ENCODE results near the gene LUZP2. TPM values are rescaled to one million over a fixed set of nuclear protein-coding genes. Genes with fewer than 3 reads are reported as not detected.

LUZP2 gene
- total RNA-seq, 1 donor from 2014 or later, result not detected

DNA sequence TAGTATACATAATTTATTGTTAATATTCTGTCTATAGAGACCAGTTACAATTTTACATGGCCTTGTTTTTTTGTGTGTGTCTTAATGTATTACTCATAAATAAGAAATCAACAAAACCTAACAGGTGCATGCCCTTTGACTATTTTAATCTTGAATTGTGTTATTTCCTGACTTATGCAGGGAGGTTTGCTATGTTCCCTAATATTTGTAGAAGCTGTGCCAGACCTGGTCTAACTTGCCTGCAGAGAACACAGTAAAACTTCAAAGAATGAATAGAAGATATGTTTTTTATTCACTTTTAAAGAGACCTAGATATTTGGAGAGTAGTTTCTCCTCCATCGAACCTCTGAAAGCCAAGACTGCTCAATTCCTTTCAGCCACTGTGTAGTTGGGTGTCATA lies 234.7 kb downstream of the LUZP2 start:
- DNase-seq (no peak), ATAC-seq (no peak)
- H3K9me3 ChIP-seq, result no peaks in the 10 kb centered on the region
- no peak overlapping the region for H3K27ac ChIP-seq
- no peak overlapping the region for H3K4me3 ChIP-seq
- intact Hi-C loops (cut with DNase I), result no loop called here
- no peaks in the 10 kb centered on the region for H3K36me3 ChIP-seq
- H3K4me1 ChIP-seq, result no peaks in the 10 kb centered on the region
- no peaks in the 10 kb centered on the region for H3K27me3 ChIP-seq (ENCODE audit: low read depth)
- TF ChIP-seq, protein P1, sequence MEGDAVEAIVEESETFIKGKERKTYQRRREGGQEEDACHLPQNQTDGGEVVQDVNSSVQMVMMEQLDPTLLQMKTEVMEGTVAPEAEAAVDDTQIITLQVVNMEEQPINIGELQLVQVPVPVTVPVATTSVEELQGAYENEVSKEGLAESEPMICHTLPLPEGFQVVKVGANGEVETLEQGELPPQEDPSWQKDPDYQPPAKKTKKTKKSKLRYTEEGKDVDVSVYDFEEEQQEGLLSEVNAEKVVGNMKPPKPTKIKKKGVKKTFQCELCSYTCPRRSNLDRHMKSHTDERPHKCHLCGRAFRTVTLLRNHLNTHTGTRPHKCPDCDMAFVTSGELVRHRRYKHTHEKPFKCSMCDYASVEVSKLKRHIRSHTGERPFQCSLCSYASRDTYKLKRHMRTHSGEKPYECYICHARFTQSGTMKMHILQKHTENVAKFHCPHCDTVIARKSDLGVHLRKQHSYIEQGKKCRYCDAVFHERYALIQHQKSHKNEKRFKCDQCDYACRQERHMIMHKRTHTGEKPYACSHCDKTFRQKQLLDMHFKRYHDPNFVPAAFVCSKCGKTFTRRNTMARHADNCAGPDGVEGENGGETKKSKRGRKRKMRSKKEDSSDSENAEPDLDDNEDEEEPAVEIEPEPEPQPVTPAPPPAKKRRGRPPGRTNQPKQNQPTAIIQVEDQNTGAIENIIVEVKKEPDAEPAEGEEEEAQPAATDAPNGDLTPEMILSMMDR (IDR thresholded peaks at IDR 0.05), result no peak

DNA sequence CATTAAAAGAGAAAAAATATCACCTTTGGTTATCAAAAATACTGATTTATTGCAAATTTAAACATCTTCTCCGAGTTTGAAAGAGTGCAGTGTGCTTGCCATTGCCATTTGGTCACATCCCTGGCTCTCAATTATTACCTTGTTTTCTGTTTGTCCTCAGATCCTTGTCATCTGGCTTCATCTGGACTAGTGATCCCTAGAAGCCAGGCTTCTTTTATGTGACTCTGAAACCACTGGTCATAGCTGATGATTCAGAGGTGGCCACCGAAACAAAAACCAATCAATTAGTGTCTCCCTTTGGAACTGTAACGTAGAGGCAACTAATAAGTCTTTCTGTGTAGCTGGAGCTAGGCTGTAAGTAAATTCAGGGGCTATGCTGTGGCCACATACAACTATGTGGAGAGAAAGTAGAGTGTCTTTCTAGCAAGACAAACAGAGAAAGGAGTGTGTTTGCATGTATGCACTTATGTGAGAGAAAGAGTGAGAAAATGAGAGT lies 237.9 kb downstream of the LUZP2 start:
- ATAC-seq, result no peak
- TF ChIP-seq, protein P1 (IDR thresholded peaks at IDR 0.05), result no peak
- Histone ChIP-seq H3K4me1 (no peaks in the 10 kb centered on the region), H3K27ac (no peak overlapping the region), H3K4me3 (no peak overlapping the region), H3K36me3 (no peaks in the 10 kb centered on the region), H3K9me3 (no peaks in the 10 kb centered on the region), H3K27me3 (ENCODE audit: low read depth) (no peaks in the 10 kb centered on the region)
- no peak for DNase-seq
- intact Hi-C loops (cut with DNase I), result no loop called here

DNA sequence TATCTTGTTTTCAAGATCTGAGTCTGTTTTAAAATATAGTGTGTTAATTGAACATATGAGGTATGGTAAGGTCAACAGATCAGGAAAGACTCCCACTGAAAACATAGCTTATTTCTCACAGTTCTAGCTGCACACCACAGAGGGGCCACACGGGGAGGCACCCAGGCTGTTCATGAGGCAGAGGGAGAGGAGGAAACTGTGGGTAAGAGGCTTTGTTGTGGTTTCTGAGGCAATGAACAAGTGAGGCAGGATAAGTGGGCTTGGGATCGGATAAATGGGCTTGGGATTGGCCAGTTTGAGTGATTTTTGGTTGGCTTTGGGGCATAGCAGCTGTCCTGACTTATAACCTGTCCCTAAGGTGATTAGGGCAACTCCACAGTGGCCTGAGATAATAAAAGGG lies 242.1 kb downstream of the LUZP2 start:
- Histone ChIP-seq H3K4me1 (no peaks in the 10 kb centered on the region), H3K27me3 (ENCODE audit: low read depth) (no peaks in the 10 kb centered on the region), H3K27ac (no peak overlapping the region), H3K36me3 (no peaks in the 10 kb centered on the region), H3K9me3 (no peaks in the 10 kb centered on the region), H3K4me3 (no peak overlapping the region)
- ATAC-seq (no peak), DNase-seq (no peak)
- TF ChIP-seq, protein P1 (IDR thresholded peaks at IDR 0.05), result no peak
- intact Hi-C loops (cut with DNase I), result no loop called here

DNA sequence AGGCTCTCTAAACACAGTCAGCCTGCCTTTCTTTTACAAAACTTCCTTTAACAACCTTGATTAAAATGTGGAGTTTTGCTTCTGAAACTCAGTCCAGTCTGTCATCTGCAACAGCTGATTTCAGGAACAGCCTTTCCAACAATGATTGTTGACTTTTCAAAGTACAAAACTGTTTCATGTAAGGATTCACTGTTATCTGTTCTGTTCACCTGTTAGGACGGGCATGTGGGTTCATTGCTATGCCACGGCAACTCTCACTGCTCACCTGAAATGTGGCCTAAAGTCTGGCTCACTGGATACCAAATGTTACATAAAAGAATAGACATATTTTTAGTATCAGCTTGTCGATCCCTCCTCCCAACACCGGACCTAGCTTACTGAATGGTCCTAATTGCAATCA lies 242.8 kb downstream of the LUZP2 start:
- H3K4me1 ChIP-seq, result no peaks in the 10 kb centered on the region
- TF ChIP-seq, protein P1 (IDR thresholded peaks at IDR 0.05), result no peak
- no peak overlapping the region for H3K4me3 ChIP-seq
- no peak overlapping the region for H3K27ac ChIP-seq
- H3K9me3 ChIP-seq, result no peaks in the 10 kb centered on the region
- no peaks in the 10 kb centered on the region for H3K36me3 ChIP-seq
- ATAC-seq (no peak), DNase-seq (no peak)
- no peaks in the 10 kb centered on the region for H3K27me3 ChIP-seq (ENCODE audit: low read depth)
- intact Hi-C loops (cut with DNase I), result no loop called here

DNA sequence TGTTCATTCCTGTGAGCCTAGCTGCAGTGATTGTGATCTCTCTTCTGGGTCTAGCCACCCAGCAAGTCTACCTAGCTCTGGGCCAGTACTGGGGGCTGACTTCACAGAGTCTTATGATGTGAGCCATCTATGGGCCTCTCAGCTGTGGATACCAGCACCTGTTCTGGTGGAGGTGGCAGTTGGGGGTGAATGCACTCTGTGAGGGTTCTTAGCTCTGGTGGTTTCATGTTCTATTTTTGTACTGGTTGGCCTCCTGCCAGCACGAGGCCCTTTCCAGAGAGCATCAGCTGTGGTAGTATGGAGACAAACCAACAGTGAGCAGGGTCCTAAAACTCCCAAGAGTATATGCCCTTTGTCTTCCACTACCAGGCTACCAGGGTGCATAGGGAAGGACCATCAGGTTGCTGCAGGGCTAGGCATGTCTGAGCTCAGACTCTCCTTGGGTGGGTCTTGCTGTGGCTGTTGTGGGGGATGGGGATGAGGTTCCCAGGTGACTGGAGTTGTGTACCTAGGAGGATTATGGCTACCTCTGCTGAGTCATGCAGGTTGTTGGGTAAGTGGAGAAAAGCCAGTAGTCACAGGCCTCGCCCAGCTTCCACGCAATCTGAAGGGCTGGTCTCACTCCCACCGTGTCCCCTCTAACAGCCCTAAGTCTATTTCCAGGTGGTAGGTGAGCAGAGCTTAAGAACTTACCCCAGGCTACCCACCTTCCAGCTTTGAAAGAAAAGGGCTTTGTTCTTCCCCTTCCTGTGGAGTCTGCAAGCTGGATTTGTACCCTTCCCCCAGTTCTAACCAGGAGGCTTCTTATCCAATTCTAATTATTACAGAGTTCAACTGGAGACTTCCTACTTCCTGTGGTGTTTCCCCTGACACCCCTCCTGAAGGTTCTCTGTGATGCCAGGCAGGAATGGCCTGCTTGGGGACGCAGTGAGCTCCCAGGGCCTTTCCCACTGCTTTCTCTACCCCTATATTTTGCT lies 250.7 kb downstream of the LUZP2 start:
- Histone ChIP-seq H3K9me3 (no peaks in the 10 kb centered on the region), H3K4me1 (no peaks in the 10 kb centered on the region), H3K36me3 (no peaks in the 10 kb centered on the region), H3K4me3 (no peak overlapping the region), H3K27me3 (ENCODE audit: low read depth) (no peaks in the 10 kb centered on the region), H3K27ac (no peak overlapping the region)
- TF ChIP-seq, protein P1 (IDR thresholded peaks at IDR 0.05), result no peak
- intact Hi-C loops (cut with DNase I), result no loop called here
- DNase-seq, result no peak
- no peak for ATAC-seq

All from lower lobe of right lung (tissue), 2 donors.